SK-N-DZ (cell line): ENCODE data around the gene KISS1R.

ENCODE experiments used
- DNase-seq: peaks from one replicate; pipeline ENCODE4 v3.0.0-alpha.2; 2015; ENCODE audit warnings: low spot score

KISS1R gene

GRCh38 chr19:899336-900042, 17.6 kb upstream of the KISS1R start:
- no peak for DNase-seq

DNA sequence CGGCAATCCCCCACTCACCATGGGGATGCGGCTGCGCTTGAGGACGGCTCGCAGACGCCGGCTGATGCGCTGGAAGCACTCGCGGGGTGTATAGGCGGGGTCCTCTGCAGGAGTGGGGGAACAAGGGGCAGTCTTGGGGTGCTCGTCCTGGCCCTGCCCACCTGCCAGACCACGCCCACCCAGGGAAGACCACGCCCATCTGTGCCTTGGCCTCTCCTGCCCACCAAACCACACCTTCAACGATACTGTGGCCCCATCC, 17.2 kb upstream of the KISS1R start:
- DNase-seq = no peak

- no peak for DNase-seq
These were observed 16.6 kb upstream of the KISS1R start for GRCh38 chr19:900302-901111.

- DNase-seq = no peak
These were observed 15.7 kb upstream of the KISS1R start for GRCh38 chr19:901216-902092.

GRCh38 chr19:902093-902370, 15.1 kb upstream of the KISS1R start:
- no peak for DNase-seq

GRCh38 chr19:902446-903226, 14.5 kb upstream of the KISS1R start:
- no peak for DNase-seq

DNA sequence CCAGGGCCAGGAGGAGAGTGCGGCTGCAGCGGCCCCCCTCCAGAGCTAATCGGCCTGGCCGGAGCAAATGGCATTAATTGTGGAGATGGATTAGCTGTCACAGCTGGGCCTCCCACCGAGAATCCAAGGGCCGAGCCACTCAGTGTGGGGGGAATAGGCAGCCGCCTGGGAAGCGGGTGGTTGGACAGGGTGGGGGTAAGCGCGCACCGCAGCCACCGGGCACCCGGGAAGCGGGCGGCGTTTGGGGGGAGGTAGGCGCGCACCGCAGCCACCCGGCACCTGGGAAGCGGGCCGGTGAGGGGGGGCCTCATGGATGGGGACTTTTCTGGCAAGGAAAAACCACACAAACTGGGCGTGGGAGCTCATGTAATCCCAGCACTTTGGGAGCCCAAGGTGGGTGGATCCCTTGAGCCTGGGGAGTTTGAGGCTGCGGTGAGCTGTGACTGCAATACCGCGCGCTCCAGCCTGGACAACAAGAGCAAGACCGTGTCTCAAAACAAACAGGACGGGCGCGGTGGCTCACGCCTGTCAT, 13.8 kb upstream of the KISS1R start:
- DNase-seq = peak; percentile 43

DNA sequence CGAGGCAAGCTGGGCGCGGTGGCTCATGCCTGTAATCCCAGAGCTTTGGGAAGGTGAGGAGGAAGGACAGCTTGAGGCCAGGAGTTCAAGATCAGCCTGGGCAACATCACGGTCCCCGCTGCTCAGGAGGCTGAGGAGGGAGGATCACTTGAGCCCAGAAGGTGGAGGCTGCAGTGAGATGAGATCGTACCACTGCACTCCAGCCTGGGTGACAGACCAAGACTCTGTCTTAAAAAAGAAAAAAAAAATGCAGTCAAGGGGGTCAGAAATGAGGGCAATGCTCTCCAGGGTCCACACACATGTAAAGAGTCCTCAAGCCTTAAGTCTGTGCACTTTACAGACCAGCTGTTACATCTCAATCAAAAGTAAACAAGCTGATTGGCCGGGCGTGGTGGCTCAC, 12.6 kb upstream of the KISS1R start:
- DNase-seq = no peak

- no peak for DNase-seq
These were observed 10.7 kb upstream of the KISS1R start for GRCh38 chr19:906480-906879.

DNA sequence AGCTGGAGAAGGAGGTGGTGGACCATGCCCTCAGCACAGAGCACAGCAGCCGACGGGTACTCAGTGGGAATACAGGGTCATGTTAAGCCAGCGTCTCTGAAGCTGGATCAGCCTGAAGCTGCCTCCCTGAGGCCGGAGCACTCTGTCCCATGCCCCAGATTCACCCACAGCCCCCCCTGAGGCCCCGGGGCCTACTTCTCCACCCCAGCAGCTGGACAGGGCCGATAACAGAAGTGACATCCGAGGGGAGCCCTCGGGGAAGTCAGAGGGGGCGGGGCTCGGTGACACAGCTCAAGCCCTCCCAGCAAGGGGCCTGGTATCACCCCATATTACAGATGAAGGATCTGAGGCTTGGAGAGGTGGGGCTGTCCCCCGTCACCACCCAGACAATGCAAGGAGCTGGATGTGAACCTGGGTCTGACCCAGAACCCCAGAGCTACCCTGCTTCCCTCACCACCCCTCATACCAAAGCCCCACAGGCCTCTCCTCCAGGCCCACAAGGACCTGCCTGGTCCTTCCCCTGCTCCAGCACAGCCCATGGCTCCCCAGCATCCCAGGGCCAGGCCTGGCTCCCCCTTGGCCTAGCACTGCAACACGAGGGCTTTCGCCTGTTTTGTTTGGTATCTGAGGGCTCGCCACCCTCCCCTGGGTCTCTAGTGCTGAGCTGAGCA, 9.8 kb upstream of the KISS1R start:
- no peak for DNase-seq

GRCh38 chr19:911197-912033, 5.7 kb upstream of the KISS1R start:
- DNase-seq = no peak

- no peak for DNase-seq
These were observed 4.7 kb upstream of the KISS1R start for GRCh38 chr19:912181-913079.

GRCh38 chr19:913080-913748, 3.9 kb upstream of the KISS1R start, which contains the start of gene R3HDM4:
Gene R3HDM4, minus strand, starts transcription at chr19:913219. Its CDS starts 62 bp downstream, at chr19:913157.
- no peak for DNase-seq

- peak; percentile 55 for DNase-seq
These were observed 349 bp upstream of the KISS1R start for GRCh38 chr19:916645-917322.

GRCh38 chr19:918152-918437, 962 bp downstream of the KISS1R start:
- no peak for DNase-seq

- DNase-seq = no peak
These were observed 1.5 kb downstream of the KISS1R start for GRCh38 chr19:918481-919198.
